ENCODE data around the gene IL6.

Gene IL6

DNA sequence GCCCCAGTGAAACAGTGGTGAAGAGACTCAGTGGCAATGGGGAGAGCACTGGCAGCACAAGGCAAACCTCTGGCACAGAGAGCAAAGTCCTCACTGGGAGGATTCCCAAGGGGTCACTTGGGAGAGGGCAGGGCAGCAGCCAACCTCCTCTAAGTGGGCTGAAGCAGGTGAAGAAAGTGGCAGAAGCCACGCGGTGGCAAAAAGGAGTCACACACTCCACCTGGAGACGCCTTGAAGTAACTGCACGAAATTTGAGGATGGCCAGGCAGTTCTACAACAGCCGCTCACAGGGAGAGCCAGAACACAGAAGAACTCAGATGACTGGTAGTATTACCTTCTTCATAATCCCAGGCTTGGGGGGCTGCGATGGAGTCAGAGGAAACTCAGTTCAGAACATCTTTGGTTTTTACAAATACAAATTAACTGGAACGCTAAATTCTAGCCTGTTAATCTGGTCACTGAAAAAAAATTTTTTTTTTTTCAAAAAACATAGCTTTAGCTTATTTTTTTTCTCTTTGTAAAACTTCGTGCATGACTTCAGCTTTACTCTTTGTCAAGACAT is 574 bp upstream of the IL6 start:
- DNase-seq (ENCODE audit: low read depth in 1 of 2, low spot score in 1 of 2) = peak in 1 of 2 donors; percentile 28

DNA sequence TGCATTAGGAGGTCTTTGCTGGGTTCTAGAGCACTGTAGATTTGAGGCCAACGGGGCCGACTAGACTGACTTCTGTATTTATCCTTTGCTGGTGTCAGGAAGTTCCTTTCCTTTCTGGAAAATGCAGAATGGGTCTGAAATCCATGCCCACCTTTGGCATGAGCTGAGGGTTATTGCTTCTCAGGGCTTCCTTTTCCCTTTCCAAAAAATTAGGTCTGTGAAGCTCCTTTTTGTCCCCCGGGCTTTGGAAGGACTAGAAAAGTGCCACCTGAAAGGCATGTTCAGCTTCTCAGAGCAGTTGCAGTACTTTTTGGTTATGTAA is 675 bp downstream of the IL6 start:
- no peak for DNase-seq (ENCODE audit: low read depth in 1 of 2, low spot score in 1 of 2)

DNA sequence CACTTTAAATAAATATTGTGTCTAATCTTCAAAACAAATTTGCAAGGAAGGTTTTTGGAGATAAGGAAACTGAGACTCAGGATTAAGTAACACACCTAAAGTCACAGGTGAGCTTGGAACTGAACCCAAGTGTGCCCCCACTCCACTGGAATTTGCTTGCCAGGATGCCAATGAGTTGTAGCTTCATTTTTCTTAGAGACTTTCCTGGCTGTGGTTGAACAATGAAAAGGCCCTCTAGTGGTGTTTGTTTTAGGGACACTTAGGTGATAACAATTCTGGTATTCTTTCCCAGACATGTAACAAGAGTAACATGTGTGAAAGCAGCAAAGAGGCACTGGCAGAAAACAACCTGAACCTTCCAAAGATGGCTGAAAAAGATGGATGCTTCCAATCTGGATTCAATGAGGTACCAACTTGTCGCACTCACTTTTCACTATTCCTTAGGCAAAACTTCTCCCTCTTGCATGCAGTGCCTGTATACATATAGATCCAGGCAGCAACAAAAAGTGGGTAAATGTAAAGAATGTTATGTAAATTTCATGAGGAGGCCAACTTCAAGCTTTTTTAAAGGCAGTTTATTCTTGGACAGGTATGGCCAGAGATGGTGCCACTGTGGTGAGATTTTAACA is 1.5 kb downstream of the IL6 start:
- DNase-seq (ENCODE audit: low read depth in 1 of 2, low spot score in 1 of 2) = no peak

DNA sequence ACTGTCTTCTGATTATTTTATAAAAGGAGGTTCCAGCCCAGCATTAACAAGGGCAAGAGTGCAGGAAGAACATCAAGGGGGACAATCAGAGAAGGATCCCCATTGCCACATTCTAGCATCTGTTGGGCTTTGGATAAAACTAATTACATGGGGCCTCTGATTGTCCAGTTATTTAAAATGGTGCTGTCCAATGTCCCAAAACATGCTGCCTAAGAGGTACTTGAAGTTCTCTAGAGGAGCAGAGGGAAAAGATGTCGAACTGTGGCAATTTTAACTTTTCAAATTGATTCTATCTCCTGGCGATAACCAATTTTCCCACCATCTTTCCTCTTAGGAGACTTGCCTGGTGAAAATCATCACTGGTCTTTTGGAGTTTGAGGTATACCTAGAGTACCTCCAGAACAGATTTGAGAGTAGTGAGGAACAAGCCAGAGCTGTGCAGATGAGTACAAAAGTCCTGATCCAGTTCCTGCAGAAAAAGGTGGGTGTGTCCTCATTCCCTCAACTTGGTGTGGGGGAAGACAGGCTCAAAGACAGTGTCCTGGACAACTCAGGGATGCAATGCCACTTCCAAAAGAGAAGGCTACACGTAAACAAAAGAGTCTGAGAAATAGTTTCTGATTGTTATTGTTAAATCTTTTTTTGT is 2.3 kb downstream of the IL6 start:
- no peak for DNase-seq (ENCODE audit: low read depth in 1 of 2, low spot score in 1 of 2)

DNA sequence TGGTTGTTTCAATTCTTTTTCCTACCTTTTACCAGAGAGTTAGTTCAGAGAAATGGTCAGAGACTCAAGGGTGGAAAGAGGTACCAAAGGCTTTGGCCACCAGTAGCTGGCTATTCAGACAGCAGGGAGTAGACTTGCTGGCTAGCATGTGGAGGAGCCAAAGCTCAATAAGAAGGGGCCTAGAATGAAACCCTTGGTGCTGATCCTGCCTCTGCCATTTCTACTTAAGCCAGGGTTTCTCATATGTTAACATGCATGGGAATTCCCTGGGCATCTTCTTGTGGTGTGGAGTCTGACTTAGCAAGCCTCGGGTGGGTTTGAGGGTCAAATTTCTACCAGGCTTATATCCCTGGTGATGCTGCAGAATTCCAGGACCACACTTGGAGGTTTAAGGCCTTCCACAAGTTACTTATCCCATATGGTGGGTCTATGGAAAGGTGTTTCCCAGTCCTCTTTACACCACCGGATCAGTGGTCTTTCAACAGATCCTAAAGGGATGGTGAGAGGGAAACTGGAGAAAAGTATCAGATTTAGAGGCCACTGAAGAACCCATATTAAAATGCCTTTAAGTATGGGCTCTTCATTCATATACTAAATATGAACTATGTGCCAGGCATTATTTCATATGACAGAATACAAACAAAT is 3.2 kb downstream of the IL6 start:
- DNase-seq (ENCODE audit: low read depth in 1 of 2, low spot score in 1 of 2) = no peak

DNA sequence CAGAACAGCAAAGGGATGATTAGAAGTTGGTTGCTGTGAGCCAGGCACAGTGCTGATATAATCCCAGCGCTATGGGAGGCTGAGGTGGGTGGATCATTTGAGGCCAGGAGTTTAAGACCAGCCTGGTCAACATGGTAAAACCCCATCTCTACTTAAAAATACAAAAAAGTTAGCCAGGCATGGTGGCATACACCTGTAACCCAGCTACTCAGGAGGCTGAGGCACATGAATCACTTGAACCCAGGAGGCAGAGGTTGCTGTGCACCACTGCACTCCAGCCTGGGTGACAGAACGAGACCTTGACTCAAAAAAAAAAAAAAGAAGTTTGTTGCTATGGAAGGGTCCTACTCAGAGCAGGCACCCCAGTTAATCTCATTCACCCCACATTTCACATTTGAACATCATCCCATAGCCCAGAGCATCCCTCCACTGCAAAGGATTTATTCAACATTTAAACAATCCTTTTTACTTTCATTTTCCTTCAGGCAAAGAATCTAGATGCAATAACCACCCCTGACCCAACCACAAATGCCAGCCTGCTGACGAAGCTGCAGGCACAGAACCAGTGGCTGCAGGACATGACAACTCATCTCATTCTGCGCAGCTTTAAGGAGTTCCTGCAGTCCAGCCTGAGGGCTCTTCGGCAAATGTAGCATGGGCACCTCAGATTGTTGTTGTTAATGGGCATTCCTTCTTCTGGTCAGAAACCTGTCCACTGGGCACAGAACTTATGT is 4.1 kb downstream of the IL6 start:
- no peak for DNase-seq (ENCODE audit: low read depth in 1 of 2, low spot score in 1 of 2)

DNA sequence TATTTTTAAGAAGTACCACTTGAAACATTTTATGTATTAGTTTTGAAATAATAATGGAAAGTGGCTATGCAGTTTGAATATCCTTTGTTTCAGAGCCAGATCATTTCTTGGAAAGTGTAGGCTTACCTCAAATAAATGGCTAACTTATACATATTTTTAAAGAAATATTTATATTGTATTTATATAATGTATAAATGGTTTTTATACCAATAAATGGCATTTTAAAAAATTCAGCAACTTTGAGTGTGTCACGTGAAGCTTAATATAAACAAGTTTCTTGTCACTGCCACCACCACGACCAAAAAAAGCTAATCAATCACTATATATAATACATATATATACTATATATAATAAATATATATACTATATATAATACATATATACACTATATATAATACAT is 4.8 kb downstream of the IL6 start:
- no peak for DNase-seq (ENCODE audit: low read depth in 1 of 2, low spot score in 1 of 2)

DNA sequence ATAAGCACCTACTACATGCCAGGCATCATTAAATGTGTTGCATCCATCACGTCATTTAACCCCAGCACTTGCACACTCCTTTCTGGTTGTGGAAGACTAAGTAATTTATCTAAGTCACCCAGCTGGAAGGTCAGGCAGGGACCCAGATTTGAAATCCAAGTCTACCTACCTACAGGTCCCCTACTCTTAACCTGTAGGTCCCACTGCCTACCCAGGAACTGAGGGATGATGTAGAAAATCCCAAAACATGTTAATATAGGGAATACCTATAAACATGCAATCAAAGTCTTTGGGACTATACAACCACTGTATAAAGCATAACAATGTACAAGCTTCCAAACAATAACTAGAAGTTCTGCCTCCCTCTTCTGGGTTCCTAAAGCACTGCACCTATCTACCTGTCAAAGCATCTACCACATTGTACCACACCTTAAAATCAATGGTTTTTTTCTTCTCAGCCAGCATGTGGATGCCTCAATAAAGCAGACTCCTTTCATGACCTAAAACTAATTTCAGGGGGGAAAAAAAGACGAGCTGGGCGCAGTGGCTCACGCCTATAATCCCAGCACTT is 5.6 kb downstream of the IL6 start:
- no peak for DNase-seq (ENCODE audit: low read depth in 1 of 2, low spot score in 1 of 2)

DNA sequence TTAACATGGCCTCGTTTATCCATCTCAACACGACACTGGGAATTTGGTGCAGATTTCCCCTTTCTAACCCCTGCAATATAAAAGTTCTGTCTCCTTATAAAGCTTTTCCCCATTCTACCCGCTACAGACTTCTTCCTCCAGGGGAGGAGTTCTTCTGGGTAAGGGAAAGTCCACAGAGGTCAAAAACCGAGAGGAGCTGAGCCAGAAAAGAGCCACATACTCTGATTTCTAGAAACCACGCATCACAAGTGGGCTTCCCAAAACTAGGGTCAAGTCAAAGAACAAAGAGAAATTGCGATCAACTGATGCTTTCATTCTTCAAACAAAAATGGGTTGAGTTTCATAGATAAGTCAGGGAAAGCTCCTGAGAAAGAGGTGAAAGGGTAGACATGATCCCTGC is 6.8 kb downstream of the IL6 start:
- DNase-seq (ENCODE audit: low read depth in 1 of 2, low spot score in 1 of 2) = no peak

DNA sequence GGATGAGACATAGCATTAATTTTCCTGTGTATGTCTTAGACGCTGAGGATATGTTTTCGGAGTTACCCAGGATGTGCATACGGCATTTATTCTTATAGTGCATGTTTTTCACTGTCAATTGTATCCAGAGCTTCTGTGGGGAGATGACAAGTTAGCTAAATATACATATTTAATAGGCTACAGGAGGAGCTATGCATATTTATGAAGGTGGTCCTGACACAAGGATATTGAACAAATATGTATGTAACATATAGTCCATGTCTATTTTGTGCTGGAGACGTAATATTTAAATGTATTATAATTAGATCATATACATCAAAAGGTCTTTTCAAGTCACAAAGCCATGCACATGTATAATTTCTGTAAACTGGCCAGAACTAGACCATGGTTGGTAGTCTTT is 16.0 kb downstream of the IL6 start:
- DNase-seq (ENCODE audit: low read depth in 1 of 2, low spot score in 1 of 2) = no peak

DNA sequence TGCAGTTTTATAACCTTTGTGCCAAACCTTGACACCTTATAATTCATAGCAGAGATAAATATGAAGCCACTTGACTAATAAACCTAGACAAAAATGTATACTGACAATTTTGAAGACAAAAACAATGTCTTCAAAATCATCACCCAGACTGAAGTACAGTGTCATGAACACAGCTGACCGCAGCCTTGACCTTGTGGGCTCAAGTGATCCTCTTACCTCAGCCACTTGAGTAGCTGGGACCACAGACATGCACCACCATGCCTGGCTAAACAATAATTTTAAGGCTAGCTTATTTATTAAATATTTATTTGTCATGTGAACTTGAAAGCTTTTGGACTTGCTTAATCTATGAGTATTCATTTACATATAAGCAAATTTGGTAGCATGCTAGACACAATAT is 24.3 kb downstream of the IL6 start:
- no peak for DNase-seq (ENCODE audit: low read depth in 1 of 2, low spot score in 1 of 2)

DNA sequence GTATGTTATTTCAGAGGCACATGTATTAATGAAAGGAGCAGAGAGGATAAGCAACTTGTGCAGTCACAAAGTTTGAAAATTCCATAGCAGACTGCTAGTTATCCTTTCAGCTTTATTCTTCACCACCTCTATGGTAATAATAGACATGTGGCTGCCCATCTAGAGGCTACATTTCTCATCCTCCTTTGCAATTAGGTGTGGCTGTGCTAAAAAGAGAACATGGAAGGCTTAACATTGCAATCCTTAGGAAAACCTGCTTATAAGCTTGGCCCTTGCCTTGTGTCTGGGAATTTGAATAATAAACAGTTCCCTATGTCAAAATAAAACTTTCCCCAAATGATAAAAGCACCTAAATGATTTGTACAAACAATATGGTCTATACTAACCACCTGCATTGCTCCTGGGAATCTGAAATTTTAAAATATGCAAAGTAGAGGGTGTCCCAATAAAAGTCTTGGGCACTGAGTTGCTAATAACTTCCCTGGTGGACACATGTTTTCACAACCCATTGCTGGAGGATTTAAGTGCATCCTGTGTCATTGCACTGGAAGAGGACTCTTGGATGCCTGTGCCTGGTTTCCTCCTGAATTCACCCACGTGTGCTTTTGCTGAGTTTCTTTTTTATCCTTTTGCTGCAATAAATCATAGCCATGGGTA is 30.5 kb downstream of the IL6 start:
- no peak for DNase-seq (ENCODE audit: low read depth in 1 of 2, low spot score in 1 of 2)

DNA sequence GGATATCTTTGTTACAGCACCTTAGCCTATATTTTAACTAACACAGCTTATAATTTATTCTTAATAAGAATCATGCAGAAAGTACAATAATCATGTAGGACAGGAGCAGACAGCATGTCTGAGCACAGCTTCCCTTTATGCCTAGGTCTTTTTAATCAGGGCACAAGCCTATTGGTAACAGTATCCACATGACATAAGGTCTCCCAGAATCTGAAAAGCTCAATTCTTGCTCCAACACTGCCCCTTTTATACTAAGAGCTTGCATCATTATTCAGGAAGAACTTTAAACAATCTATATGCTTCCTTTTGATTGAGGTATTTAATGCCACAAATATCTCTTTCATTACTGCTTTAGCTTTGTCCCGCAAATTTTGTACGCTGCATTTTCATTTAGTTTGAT is 31.6 kb downstream of the IL6 start:
- DNase-seq (ENCODE audit: low read depth in 1 of 2, low spot score in 1 of 2) = no peak

DNA sequence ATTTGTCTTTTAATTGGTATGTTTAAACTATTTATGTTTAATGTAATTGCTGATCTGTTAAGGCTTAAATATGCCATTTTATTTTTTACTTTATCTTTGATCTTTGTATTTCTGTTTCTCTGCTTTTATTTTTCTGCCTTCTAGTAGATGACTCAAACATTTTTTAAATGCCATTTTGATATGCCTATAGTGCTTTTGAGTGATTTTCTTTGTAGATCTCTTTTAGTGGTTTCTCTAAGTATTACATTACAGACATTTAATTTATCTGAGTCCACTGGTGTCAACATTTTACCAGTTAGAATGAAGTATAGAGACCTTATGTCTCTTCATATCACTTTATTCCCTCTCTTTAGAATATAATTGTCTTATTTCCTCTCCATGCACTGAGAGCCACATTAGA is 32.7 kb downstream of the IL6 start:
- no peak for DNase-seq (ENCODE audit: low read depth in 1 of 2, low spot score in 1 of 2)

DNA sequence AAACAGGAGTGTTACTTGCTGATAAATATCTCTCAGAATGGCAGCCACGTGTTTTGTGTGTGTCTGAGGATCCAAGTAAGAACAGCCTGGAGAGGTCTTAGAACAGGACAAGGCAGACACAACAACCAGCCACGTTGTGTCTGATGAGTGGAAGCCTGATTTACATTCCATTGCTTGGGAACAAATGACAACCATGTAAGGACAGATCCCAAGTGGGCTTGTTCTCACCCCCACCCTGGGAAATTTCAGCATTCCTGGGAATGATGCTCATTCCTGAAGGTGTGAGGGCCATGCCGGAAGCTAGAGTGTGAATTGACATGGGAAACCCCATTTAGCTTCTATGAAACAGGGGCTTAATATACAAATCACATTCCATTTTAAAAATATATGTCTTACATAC is 35.9 kb downstream of the IL6 start:
- DNase-seq (ENCODE audit: low read depth in 1 of 2, low spot score in 1 of 2) = no peak

DNA sequence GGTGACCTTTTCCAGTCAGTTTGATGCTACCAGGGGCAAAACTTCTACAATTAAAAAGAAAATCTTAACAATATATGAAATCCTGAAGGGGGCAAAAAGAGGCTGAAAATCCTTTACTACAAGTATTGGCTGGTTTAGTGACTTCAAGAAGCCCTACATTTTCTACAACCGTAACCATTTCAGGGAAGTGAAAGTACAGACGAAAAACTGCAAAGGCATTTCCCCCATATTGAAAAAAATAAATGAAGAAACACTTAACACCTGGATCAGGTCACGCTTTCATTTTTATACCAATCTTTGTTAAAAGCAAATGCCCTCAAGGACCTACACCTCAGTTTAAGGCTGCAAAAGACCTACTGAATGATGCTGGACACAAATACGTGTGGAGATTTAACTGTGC is 38.6 kb downstream of the IL6 start:
- no peak for DNase-seq (ENCODE audit: low read depth in 1 of 2, low spot score in 1 of 2)

DNA sequence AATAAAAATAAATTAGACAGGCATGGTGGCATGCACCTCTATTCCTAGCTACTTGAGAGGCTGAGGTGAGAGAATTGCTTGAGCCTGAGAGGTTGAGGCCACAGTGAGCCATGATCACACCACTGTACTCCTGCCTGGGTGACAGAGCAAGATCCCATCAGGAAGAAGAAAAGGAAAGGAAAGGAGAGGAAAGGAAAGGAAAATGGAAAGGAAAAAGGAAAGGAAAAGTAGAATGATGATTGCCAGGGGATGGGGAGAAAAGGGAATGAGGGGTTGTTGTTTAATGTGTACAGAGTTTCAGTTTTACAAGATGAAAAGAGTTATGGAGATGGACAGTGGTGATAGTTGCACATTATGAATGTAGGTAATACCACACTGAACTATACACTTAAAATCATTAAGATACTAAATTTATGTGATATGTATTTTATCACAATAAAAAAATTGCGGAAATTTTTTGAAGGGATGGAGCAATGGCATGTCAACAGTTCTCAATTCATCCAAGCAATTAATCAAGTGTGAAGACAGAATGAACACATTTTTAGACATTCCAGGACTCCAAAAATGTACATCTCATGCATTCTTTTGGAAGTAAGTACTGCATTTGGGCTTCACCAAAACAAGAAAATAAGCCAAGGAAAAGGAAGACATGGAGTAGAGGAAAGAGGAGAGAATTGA is 44.3 kb downstream of the IL6 start:
- no peak for DNase-seq (ENCODE audit: low read depth in 1 of 2, low spot score in 1 of 2)

DNA sequence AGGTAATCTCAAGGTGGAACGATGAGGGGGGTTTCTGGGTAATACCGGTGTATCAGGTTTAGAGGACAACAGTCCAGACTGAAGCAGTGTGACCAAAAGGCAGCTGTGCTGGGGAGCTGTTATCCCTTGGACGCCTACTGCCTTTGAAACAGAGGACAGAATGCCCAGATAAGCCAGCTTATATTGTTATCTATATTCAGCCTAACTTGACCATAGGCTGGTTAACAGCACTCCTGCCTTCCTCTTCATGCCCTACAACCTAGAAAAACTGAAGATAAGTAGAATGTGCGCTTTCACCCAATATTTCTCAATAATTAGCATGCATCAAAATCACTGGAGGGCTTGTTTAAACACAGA is 44.9 kb downstream of the IL6 start:
- no peak for DNase-seq (ENCODE audit: low read depth in 1 of 2, low spot score in 1 of 2)

DNA sequence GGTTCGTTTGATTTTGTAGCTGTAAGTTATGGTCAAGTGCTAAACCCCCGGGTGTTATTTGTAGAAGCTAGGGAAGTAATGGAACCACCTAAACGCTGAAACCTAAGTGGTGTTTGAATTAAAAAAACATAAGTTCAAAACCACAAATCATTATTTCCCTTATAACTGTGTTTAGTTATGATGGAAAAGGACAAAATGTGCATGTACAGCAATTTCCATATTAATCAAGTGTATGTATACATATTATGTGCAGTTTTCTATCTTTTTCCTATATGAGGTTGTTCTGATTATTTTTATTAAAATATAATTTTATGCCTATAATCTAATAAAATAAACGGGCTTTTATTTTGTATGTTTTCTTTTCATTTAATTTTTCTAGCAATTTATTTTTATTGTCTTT is 45.9 kb downstream of the IL6 start:
- DNase-seq (ENCODE audit: low read depth in 1 of 2, low spot score in 1 of 2) = no peak

DNA sequence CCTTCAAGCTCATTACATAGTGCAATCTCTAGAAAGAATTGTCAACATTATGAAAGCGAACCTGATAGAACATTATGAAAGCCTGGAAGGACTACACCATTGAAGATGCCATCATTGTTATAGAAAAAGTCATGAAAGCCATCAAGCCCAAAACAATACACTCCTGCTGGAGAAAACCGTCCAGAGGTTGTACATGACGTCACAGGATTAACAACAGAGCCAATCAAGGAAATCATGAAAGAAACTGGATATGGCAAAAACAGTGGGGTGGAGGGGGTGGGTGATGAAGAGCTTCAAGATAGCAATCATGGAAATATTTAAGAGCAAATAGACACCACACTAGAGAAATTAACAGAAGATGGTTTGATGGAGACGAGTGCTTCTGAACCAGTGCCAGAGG is 50.0 kb downstream of the IL6 start:
- DNase-seq (ENCODE audit: low read depth in 1 of 2, low spot score in 1 of 2) = no peak
